ENCODE results near the gene KRT38. TPM values are rescaled to one million over a fixed set of nuclear protein-coding genes. Genes with fewer than 3 reads are reported as not detected.

KRT38 gene
- total and polyA plus RNA-seq, 2 of the 8 experiments (the other 6 are each of a cell fraction or from before 2014, with no cell fraction given), result not detected

DNA sequence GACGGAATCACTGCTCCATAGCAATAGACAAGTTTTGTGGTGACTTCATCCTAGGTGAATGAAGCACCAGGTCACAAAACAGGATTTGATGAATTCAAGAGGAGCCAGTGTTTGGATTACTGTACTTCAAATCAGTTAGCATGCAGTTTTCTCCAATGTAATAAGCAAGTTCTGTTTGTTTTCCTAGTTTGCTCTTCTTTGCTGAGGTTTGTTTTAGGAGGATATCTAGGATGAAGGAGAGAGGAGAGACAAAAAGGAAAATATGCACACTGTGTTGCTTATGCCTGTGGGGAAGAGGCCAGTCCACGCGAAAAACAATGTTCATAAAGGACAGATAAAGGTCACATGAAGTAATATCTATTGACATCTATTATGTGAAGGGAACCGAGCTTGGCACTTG, 25.4 kb downstream of the KRT38 start:
- H2AK5ac ChIP-seq (ENCODE audit: low read depth, low read length), result no peak overlapping the region
- H4K20me1 ChIP-seq (replicated peaks in 1 of 2; ENCODE audit: control insufficient read depth in 1 of 2, insufficient read depth in 2 of 2, low read length in 2 of 2), result no peaks in the 10 kb centered on the region
- peaks cover 0 to 7% (median 1%) of the 10 kb centered on the region in 4 experiments; a peak in 5 of 7 replicates for H3K4me1 ChIP-seq (replicated peaks in 1 of 4; ENCODE audit: control insufficient read depth in 3 of 4, insufficient read depth in 4 of 4, low read length in 3 of 4)
- ChIA-PET POLR2A (ENCODE audit: partially characterized antibody) (no interaction called here), CTCF (ENCODE audit: partially characterized antibody) (interaction anchor here (1.0 to 3.1 kb wide), 3 partner anchors 29 to 134 kb away, joined by 4 to 14 read pairs (median 5); no protein-coding TSS in a partner anchor)
- H3K4me2 ChIP-seq (ENCODE audit: insufficient read depth in 1 of 2, low read depth in 2 of 2, low read length in 2 of 2), result no peak overlapping the region
- H3K9me3 ChIP-seq (ENCODE audit: insufficient read depth in 2 of 2, low read depth in 1 of 2, low read length in 1 of 2), result no peaks in the 10 kb centered on the region
- no peak overlapping the region for H3K4me3 ChIP-seq (ENCODE audit: extremely low read depth in 1 of 4, insufficient read depth in 2 of 4, low read depth in 3 of 4, low read length in 4 of 4)
- no peak overlapping the region for H3K14ac ChIP-seq (ENCODE audit: insufficient read length)
- no peak overlapping the region for H2BK20ac ChIP-seq (ENCODE audit: low read length)
- H3K79me2 ChIP-seq (ENCODE audit: control insufficient read depth in 1 of 2, insufficient read depth in 2 of 2, low read length in 2 of 2), result no peaks in the 10 kb centered on the region
- no peak overlapping the region for H2BK5ac ChIP-seq (ENCODE audit: low read depth, low read length)
- H4K5ac ChIP-seq (ENCODE audit: insufficient read length, low read depth, low read length), result no peak overlapping the region
- H3K9ac ChIP-seq (replicated peaks in 1 of 4; ENCODE audit: extremely low read depth in 1 of 4, low read depth in 3 of 4, low read length in 3 of 4), result no peak overlapping the region
- H4K91ac ChIP-seq (replicated peaks; ENCODE audit: insufficient read length, low read length), result no peak overlapping the region
- no peak overlapping the region for H2BK12ac ChIP-seq (ENCODE audit: low read depth, low read length)
- H3K27me3 ChIP-seq (replicated peaks in 1 of 4; ENCODE audit: control insufficient read depth in 3 of 4, extremely low read depth in 1 of 4, insufficient read depth in 3 of 4, low read length in 3 of 4), result no peaks in the 10 kb centered on the region; a peak in 2 of 7 replicates
- no peak overlapping the region for H3K23ac ChIP-seq (ENCODE audit: insufficient read length)
- H4K8ac ChIP-seq (ENCODE audit: extremely low read depth, insufficient read depth, low read length), result no peak overlapping the region
- H2AFZ ChIP-seq (ENCODE audit: low read length), result no peak overlapping the region
- no peak overlapping the region for H3K4ac ChIP-seq (replicated peaks; ENCODE audit: insufficient read length, low read depth, low read length)
- H2BK120ac ChIP-seq (replicated peaks; ENCODE audit: low read depth, low read length), result no peak overlapping the region
- no peaks in the 10 kb centered on the region for H3K23me2 ChIP-seq (ENCODE audit: low read depth, low read length)
- no peak overlapping the region for H2BK15ac ChIP-seq (ENCODE audit: low read length)
- no peak overlapping the region for H3K56ac ChIP-seq (replicated peaks; ENCODE audit: insufficient read length, low read depth, low read length)
- H3K79me1 ChIP-seq (ENCODE audit: low read depth, low read length), result no peaks in the 10 kb centered on the region
- DNase-seq (ENCODE audit: low read depth in 1 of 2, low spot score in 2 of 2) (no peak), FAIRE-seq (no peak)
- H3K27ac ChIP-seq (ENCODE audit: low read depth, low read length), result no peak overlapping the region
- 91% methylated on average over 4 of the region's 4 CpGs; no CpG with 5 or more reads in 1 of the 2 experiments for WGBS, 2 experiments (ENCODE audit: extremely low coverage in 1 of 2, insufficient coverage in 1 of 2, insufficient read length in 1 of 2, insufficient replicate concordance in 2 of 2, low coverage in 1 of 2, low lambda C conversion rate in 2 of 2, missing lambda C conversion rate in 1 of 2)
- H3K36me3 ChIP-seq (ENCODE audit: control insufficient read depth in 2 of 4, insufficient read depth in 4 of 4, low read length in 3 of 4), result no peaks in the 10 kb centered on the region
- H3K18ac ChIP-seq (ENCODE audit: extremely low read depth, low read length), result no peak overlapping the region
- TF ChIP-seq, protein P1, sequence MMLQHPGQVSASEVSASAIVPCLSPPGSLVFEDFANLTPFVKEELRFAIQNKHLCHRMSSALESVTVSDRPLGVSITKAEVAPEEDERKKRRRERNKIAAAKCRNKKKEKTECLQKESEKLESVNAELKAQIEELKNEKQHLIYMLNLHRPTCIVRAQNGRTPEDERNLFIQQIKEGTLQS (IDR thresholded peaks at IDR 0.05; ENCODE audit: insufficient read depth, low read depth, low read length), result no peak
- TF ChIP-seq SIN3A (conservative IDR thresholded peaks at IDR 0.05 in 1 of 2, IDR thresholded peaks at IDR 0.05 in 1 of 2; ENCODE audit: low read depth in 1 of 2, low read length in 2 of 2) (no peak), CHD2 (IDR thresholded peaks at IDR 0.05; ENCODE audit: low read length) (no peak), ZNF274 (IDR thresholded peaks at IDR 0.05; ENCODE audit: borderline replicate concordance, extremely low read depth, low read length) (no peak), HDAC2 (IDR thresholded peaks at IDR 0.05; ENCODE audit: borderline replicate concordance in 1 of 2, low read depth in 2 of 2, low read length in 2 of 2) (no peak), FOSL1 (IDR thresholded peaks at IDR 0.05; ENCODE audit: insufficient read depth, low read depth, low read length) (no peak), CEBPB (IDR thresholded peaks at IDR 0.05; ENCODE audit: low read depth, low read length) (no peak), ASH2L (IDR thresholded peaks at IDR 0.05; ENCODE audit: low read length) (no peak), CREB1 (IDR thresholded peaks at IDR 0.05) (no peak), SIX5 (IDR thresholded peaks at IDR 0.05; ENCODE audit: low read depth, low read length) (no peak), JUN (IDR thresholded peaks at IDR 0.05; ENCODE audit: low read depth, low read length) (no peak), SP1 (IDR thresholded peaks at IDR 0.05; ENCODE audit: low read depth, low read length) (no peak)
- TF ChIP-seq, protein P2, sequence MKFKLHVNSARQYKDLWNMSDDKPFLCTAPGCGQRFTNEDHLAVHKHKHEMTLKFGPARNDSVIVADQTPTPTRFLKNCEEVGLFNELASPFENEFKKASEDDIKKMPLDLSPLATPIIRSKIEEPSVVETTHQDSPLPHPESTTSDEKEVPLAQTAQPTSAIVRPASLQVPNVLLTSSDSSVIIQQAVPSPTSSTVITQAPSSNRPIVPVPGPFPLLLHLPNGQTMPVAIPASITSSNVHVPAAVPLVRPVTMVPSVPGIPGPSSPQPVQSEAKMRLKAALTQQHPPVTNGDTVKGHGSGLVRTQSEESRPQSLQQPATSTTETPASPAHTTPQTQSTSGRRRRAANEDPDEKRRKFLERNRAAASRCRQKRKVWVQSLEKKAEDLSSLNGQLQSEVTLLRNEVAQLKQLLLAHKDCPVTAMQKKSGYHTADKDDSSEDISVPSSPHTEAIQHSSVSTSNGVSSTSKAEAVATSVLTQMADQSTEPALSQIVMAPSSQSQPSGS (IDR thresholded peaks at IDR 0.05; ENCODE audit: low read length), result no peak

Data from H1 (cell line).